Activated naive CD4-positive, alpha-beta T cell treated with anti-CD3 and anti-CD28 coated beads, Interleukin-2, amount 10 ng/mL, durations not matched to agents 7 days and 5 days (primary cell): ENCODE results near the gene CPB1.

Experiments
- CTCF ChIA-PET: fragments of 350-600 bp; sonication (Branson Sonifier 250); formaldehyde crosslinking; loops from one replicate; lab custom pipeline; 2021; ENCODE audit warnings: antibody characterized with exemption; lab: Charles Lee
- DNase-seq: peaks from one replicate; pipeline ENCODE4 v3.0.0-alpha.2; 2020
- H3K27ac Mint-ChIP-seq: one replicate; pipeline ENCODE4 v1.8.0; 2021; ENCODE audit warnings: mild to moderate bottlenecking, moderate library complexity, mixed read lengths
- H3K27me3 Mint-ChIP-seq: one replicate; pipeline ENCODE4 v1.8.0; 2021; ENCODE audit warnings: mild to moderate bottlenecking, mixed read lengths
- H3K36me3 Mint-ChIP-seq: one replicate; pipeline ENCODE4 v1.8.0; 2021; ENCODE audit warnings: mixed read lengths
- H3K4me1 Mint-ChIP-seq: one replicate; pipeline ENCODE4 v1.8.0; 2021; ENCODE audit warnings: mixed read lengths
- H3K4me3 Mint-ChIP-seq: one replicate; pipeline ENCODE4 v1.8.0; 2021; ENCODE audit warnings: mild to moderate bottlenecking, moderate library complexity, mixed read lengths
- H3K9me3 Mint-ChIP-seq: one replicate; pipeline ENCODE4 v1.8.0; 2021; ENCODE audit warnings: mixed read lengths

CPB1 gene

DNA sequence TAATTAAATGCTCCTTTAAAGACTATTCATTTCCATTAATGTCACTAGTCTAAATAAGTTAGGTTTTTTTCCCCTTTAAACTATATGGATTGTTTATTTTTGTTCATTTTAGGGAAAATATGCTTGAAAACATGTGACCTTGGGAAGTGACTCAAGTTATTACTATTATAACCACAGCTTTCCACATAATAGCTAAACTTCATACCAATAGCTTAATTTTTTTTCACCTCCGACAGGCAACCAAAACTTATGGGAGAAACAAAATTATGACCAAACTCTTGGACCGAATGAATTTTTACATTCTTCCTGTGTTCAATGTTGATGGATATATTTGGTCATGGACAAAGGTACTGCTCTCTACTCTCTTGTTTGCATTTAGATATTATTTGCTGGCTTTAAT, 53.7 kb downstream of the CPB1 start:
- no peak overlapping the region for H3K4me3 Mint-ChIP-seq

GRCh38 chr3:148882288-148882687, 54.7 kb downstream of the CPB1 start:
- Mint-ChIP-seq H3K27me3 (peaks cover 4% of the 10 kb centered on the region), H3K27ac (no peak overlapping the region), H3K4me3 (no peak overlapping the region), H3K36me3 (no peaks in the 10 kb centered on the region), H3K9me3 (no peaks in the 10 kb centered on the region), H3K4me1 (no peaks in the 10 kb centered on the region)
- CTCF ChIA-PET, result no interaction called here
- DNase-seq, result no peak

More for the DNA sequence above, 53.7 kb downstream of the CPB1 start:
- H3K9me3 Mint-ChIP-seq, result no peaks in the 10 kb centered on the region
- CTCF ChIA-PET, result interaction anchor here (1.1 kb wide), 1 partner anchor 20 kb away, joined by 4 read pairs; no protein-coding TSS in a partner anchor
- H3K4me1 Mint-ChIP-seq, result no peaks in the 10 kb centered on the region
- H3K27ac Mint-ChIP-seq, result no peak overlapping the region
- DNase-seq, result no peak
- H3K27me3 Mint-ChIP-seq, result peaks cover 4% of the 10 kb centered on the region
- no peaks in the 10 kb centered on the region for H3K36me3 Mint-ChIP-seq

DNA sequence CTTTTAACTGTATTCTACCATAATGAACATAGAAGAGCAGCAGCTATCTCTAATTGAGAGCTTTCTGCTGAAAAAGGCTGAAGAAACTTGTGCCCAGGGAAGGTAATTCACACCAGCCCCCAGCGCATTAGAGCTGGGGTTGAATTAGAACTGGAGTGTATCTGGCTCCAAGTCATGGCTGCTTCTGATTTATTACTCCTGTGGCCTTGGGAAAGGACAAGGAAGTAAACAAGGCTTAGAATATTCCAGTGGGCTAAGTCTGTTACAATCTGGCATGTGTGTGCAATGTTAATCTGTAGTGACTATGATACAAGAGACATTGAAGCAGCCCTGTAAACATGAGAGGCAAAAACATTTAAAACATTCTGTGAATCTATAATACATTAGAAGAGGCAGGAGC, 55.6 kb downstream of the CPB1 start:
- Mint-ChIP-seq H3K36me3 (no peaks in the 10 kb centered on the region), H3K27ac (no peak overlapping the region), H3K4me1 (no peaks in the 10 kb centered on the region), H3K4me3 (no peak overlapping the region), H3K27me3 (peaks cover 4% of the 10 kb centered on the region), H3K9me3 (no peaks in the 10 kb centered on the region)
- CTCF ChIA-PET, result no interaction called here
- no peak for DNase-seq

DNA sequence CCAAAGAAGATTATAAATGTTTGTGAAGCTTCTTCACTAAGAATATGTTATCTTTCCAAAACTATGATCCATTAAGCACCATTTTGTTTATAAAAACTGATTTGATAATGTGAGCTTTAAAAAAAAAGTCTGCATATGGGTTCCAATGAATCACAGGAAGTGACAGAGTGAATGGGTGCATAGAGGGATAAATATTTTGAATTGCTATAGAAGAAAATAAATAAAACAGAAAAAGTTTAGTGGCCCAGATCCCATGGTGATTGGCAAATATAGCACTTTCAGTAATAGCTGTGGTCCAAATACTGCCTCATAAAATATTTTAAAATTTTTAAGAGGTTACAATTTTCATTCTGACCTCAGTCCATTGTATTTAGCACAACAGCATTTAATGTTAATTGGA, 56.6 kb downstream of the CPB1 start:
- H3K4me1 Mint-ChIP-seq, result no peaks in the 10 kb centered on the region
- no peaks in the 10 kb centered on the region for H3K36me3 Mint-ChIP-seq
- CTCF ChIA-PET, result no interaction called here
- no peaks in the 10 kb centered on the region for H3K9me3 Mint-ChIP-seq
- no peak for DNase-seq
- no peak overlapping the region for H3K4me3 Mint-ChIP-seq
- no peak overlapping the region for H3K27ac Mint-ChIP-seq
- H3K27me3 Mint-ChIP-seq, result peaks cover under 1% of the 10 kb centered on the region

GRCh38 chr3:148889828-148890227, 62.2 kb downstream of the CPB1 start:
- CTCF ChIA-PET, result interaction anchor here (1.0 to 1.9 kb wide), 2 partner anchors 29 to 36 kb away, joined by 3 to 6 read pairs; no protein-coding TSS in a partner anchor
- H3K27ac Mint-ChIP-seq, result no peak overlapping the region
- H3K27me3 Mint-ChIP-seq, result no peaks in the 10 kb centered on the region
- H3K36me3 Mint-ChIP-seq, result no peaks in the 10 kb centered on the region
- H3K9me3 Mint-ChIP-seq, result no peaks in the 10 kb centered on the region
- DNase-seq, result no peak
- H3K4me1 Mint-ChIP-seq, result no peaks in the 10 kb centered on the region
- H3K4me3 Mint-ChIP-seq, result no peak overlapping the region

DNA sequence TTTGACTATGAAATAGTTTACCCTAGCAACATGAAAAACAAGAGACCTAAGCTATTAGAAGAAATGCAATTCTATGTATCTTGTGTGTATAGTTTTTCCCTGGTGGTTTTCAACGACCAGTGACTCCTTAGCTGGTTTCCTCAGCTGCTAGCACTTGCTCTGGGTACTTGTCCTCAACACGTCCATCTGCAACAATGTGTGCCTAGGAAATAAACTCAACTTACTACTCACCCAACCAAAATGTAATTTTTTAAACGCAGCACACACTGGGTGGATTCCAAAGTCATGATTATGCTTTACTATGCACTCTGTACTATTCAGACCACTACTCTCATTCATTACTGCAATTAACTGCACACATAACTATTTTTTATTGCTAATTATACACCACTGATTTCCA, 68.5 kb downstream of the CPB1 start:
- Mint-ChIP-seq H3K36me3 (no peaks in the 10 kb centered on the region), H3K4me1 (no peaks in the 10 kb centered on the region), H3K27me3 (no peaks in the 10 kb centered on the region), H3K27ac (no peak overlapping the region), H3K4me3 (no peak overlapping the region), H3K9me3 (no peaks in the 10 kb centered on the region)
- CTCF ChIA-PET, result no interaction called here
- no peak for DNase-seq

- no peak for DNase-seq
- Mint-ChIP-seq H3K4me1 (no peaks in the 10 kb centered on the region), H3K27me3 (no peaks in the 10 kb centered on the region), H3K4me3 (no peak overlapping the region), H3K9me3 (no peaks in the 10 kb centered on the region), H3K36me3 (no peaks in the 10 kb centered on the region), H3K27ac (no peak overlapping the region)
- CTCF ChIA-PET, result no interaction called here
These were observed 74.6 kb downstream of the CPB1 start for GRCh38 chr3:148901987-148902791.

- H3K36me3 Mint-ChIP-seq, result no peaks in the 10 kb centered on the region
- no peaks in the 10 kb centered on the region for H3K4me1 Mint-ChIP-seq
- DNase-seq, result no peak
These were observed 75.4 kb downstream of the CPB1 start for GRCh38 chr3:148903022-148903442.

GRCh38 chr3:148903941-148904340, 76.3 kb downstream of the CPB1 start:
- no peak overlapping the region for H3K4me3 Mint-ChIP-seq
- no peaks in the 10 kb centered on the region for H3K9me3 Mint-ChIP-seq
- CTCF ChIA-PET, result no interaction called here
- no peak overlapping the region for H3K27ac Mint-ChIP-seq
- no peaks in the 10 kb centered on the region for H3K36me3 Mint-ChIP-seq
- no peak for DNase-seq
- H3K27me3 Mint-ChIP-seq, result no peaks in the 10 kb centered on the region
- no peaks in the 10 kb centered on the region for H3K4me1 Mint-ChIP-seq

More at GRCh38 chr3:148903022-148903442, 75.4 kb downstream of the CPB1 start:
- no peak overlapping the region for H3K27ac Mint-ChIP-seq
- H3K9me3 Mint-ChIP-seq, result no peaks in the 10 kb centered on the region
- CTCF ChIA-PET, result no interaction called here
- no peaks in the 10 kb centered on the region for H3K27me3 Mint-ChIP-seq
- H3K4me3 Mint-ChIP-seq, result no peak overlapping the region

DNA sequence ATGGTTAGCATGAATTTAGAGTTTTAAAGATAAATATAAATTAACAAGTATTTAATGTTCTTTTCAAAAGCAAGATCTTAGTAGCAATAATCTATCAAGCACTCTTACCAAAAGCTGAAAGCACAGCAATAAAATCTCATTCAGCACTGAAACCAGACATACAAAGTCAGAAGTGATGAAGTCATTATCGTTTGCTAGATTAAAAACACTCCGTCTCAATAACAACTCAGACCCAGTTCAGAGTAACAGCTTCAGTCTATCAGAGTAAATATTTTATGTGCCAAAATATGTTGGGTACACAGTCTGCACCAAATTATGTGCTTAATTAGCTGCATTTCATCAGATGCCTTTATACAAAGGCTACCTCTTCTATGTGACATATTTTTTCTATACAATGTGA, 79.1 kb downstream of the CPB1 start:
- H3K27me3 Mint-ChIP-seq, result no peaks in the 10 kb centered on the region
- CTCF ChIA-PET, result no interaction called here
- no peaks in the 10 kb centered on the region for H3K4me1 Mint-ChIP-seq
- H3K9me3 Mint-ChIP-seq, result no peaks in the 10 kb centered on the region
- H3K4me3 Mint-ChIP-seq, result no peak overlapping the region
- no peak for DNase-seq
- H3K36me3 Mint-ChIP-seq, result no peaks in the 10 kb centered on the region
- no peak overlapping the region for H3K27ac Mint-ChIP-seq
